ENCODE results near the gene CDKAL1.

Gene CDKAL1

DNA sequence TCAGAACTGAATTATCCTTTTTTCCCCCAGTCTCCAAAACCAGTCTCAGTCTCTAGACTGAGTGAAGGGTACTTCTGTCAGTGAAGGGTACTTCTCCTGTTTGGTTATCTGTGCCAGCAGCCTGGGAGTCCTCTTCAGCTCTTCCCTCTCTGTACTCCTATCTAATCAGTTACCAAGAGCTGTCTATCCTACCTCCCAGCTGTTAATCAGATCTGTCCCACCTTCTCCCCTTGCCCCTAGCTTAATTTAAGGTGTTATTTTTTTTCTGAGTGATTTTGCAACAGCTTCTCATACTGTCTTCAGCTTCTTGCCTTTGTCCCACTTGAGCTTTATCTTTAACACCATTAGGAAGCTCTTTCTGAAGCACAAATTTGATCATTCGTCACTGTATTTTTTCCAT, 567.4 kb downstream of the CDKAL1 start:
- H3K4me3 ChIP-seq (ENCODE audit: control insufficient read depth in 1 of 7, extremely low read depth in 1 of 7, insufficient read depth in 4 of 7, low read depth in 2 of 7, low read length in 6 of 7), result no peak overlapping the region
- POLR2A ChIA-PET, result no interaction called here
- CTCF ChIA-PET, result no interaction called here
- no peak overlapping the region for H3K27ac ChIP-seq (ENCODE audit: insufficient read depth in 1 of 2, low read depth in 1 of 2, low read length in 2 of 2, poor library complexity in 1 of 2, severe bottlenecking in 2 of 2)
- DNase-seq, result peak; percentile 12 to 73 (median 46)
- WGBS (ENCODE audit: insufficient coverage), result 93% methylated on average over 1 of the region's 1 CpG
- H3K36me3 ChIP-seq (ENCODE audit: control insufficient read depth in 4 of 4, insufficient read depth in 4 of 4, low read length in 3 of 4), result no peaks in the 10 kb centered on the region
- H3K9me3 ChIP-seq (ENCODE audit: control extremely low read depth in 1 of 5, control insufficient read depth in 4 of 5, insufficient read depth in 2 of 5, low read depth in 1 of 5, low read length in 4 of 5), result no peaks in the 10 kb centered on the region
- H3K27me3 ChIP-seq (replicated peaks in 2 of 5; ENCODE audit: control insufficient read depth in 4 of 5, insufficient read depth in 5 of 5, low read length in 4 of 5), result no peaks in the 10 kb centered on the region
- peaks cover 0 to 11% (median 7%) of the 10 kb centered on the region in 4 experiments for H3K4me1 ChIP-seq (ENCODE audit: control extremely low read depth in 1 of 4, control insufficient read depth in 4 of 4, insufficient read depth in 4 of 4, low read length in 3 of 4)

DNA sequence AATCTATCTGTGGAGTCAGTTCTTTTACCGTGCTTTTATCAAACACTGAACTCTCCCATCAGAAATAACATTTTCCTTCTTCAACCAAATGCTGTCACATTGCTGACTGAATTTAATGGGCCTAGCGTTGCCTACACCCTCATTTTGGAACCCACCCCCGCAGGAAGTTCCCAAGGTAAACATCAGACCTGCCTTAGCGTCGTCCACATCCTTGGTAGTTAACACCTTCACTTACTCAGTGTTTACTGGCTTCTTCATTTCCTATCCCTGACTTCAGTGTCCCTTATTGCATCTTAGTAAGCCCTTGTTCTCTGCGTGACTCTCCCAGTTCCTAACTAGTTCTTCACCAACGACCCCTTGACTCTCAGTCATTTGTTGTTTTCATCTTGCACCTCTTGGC, 567.9 kb downstream of the CDKAL1 start:
- CTCF ChIA-PET, result no interaction called here
- POLR2A ChIA-PET, result no interaction called here
- no peak overlapping the region for H3K4me3 ChIP-seq (ENCODE audit: control insufficient read depth in 1 of 7, extremely low read depth in 1 of 7, insufficient read depth in 4 of 7, low read depth in 2 of 7, low read length in 6 of 7)
- H3K9me3 ChIP-seq (ENCODE audit: control extremely low read depth in 1 of 5, control insufficient read depth in 4 of 5, insufficient read depth in 2 of 5, low read depth in 1 of 5, low read length in 4 of 5), result no peaks in the 10 kb centered on the region
- peaks cover 0 to 11% (median 7%) of the 10 kb centered on the region in 4 experiments for H3K4me1 ChIP-seq (ENCODE audit: control extremely low read depth in 1 of 4, control insufficient read depth in 4 of 4, insufficient read depth in 4 of 4, low read length in 3 of 4)
- DNase-seq, result no peak
- H3K27me3 ChIP-seq (replicated peaks in 2 of 5; ENCODE audit: control insufficient read depth in 4 of 5, insufficient read depth in 5 of 5, low read length in 4 of 5), result no peaks in the 10 kb centered on the region
- no peak overlapping the region for H3K27ac ChIP-seq (ENCODE audit: insufficient read depth in 1 of 2, low read depth in 1 of 2, low read length in 2 of 2, poor library complexity in 1 of 2, severe bottlenecking in 2 of 2)
- 84% methylated on average over 7 of the region's 7 CpGs for WGBS (ENCODE audit: insufficient coverage)
- no peaks in the 10 kb centered on the region for H3K36me3 ChIP-seq (ENCODE audit: control insufficient read depth in 4 of 4, insufficient read depth in 4 of 4, low read length in 3 of 4)

DNA sequence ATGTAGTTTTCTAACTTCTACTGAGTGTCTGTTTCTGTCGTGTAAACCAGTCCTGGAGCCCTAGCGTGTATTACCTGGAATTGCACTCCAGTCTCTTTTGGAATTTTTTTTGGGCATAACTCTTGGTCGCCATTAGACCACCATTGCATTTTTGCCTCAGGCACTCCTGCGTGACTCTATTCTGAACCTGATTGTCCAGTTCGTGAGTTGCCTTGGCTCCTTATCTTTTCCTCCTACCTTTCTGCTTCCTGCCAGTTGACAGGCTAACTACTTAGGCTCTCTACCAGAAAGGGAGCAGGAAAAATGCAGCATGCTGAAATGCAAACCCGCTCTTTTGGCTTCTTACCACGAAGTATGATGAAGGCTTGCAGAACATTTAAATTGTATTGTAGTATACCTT, 568.4 kb downstream of the CDKAL1 start:
- POLR2A ChIA-PET, result no interaction called here
- CTCF ChIA-PET, result no interaction called here
- 91% methylated on average over 5 of the region's 7 CpGs for WGBS (ENCODE audit: insufficient coverage)

DNA sequence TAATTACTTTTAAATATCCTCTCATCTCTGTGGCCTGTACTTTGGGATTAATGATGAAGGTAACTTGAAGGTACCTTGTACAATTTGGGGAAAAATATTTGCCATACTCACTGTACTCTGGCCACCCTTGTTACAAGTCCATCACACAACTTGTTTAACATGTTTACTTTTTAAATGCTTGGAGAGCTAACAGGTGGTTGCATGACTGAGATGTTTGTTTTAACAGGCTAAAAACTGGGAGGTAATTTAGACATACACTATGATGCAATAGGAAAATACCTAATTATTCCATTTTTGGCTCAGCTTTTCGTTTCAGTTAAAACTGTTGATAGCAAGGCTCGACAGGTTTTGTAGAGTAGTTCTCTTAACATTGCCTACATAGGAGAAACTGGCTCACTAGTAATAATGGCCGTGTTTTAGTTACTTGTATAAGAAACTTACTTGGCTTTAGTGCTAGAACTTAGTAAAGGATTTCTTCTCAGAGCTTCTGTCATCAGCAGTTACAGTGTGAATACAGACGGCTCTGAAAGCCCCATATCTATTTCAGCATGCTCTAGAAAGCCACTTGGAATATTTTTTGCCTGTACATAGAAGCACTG, 569.5 kb downstream of the CDKAL1 start:
- DNase-seq, result no peak
- WGBS (ENCODE audit: insufficient coverage), result 100% methylated on average over 1 of the region's 4 CpGs
- CTCF ChIA-PET, result no interaction called here
- Histone ChIP-seq H3K27me3 (replicated peaks in 2 of 5; ENCODE audit: control insufficient read depth in 4 of 5, insufficient read depth in 5 of 5, low read length in 4 of 5) (no peaks in the 10 kb centered on the region), H3K27ac (ENCODE audit: insufficient read depth in 1 of 2, low read depth in 1 of 2, low read length in 2 of 2, poor library complexity in 1 of 2, severe bottlenecking in 2 of 2) (no peak overlapping the region), H3K4me1 (ENCODE audit: control extremely low read depth in 1 of 4, control insufficient read depth in 4 of 4, insufficient read depth in 4 of 4, low read length in 3 of 4) (peaks cover 0 to 11% (median 7%) of the 10 kb centered on the region in 4 experiments), H3K36me3 (ENCODE audit: control insufficient read depth in 4 of 4, insufficient read depth in 4 of 4, low read length in 3 of 4) (no peaks in the 10 kb centered on the region), H3K9me3 (ENCODE audit: control extremely low read depth in 1 of 5, control insufficient read depth in 4 of 5, insufficient read depth in 2 of 5, low read depth in 1 of 5, low read length in 4 of 5) (no peaks in the 10 kb centered on the region), H3K4me3 (ENCODE audit: control insufficient read depth in 1 of 7, extremely low read depth in 1 of 7, insufficient read depth in 4 of 7, low read depth in 2 of 7, low read length in 6 of 7) (no peak overlapping the region)
- POLR2A ChIA-PET, result no interaction called here

More for the DNA sequence above, 568.4 kb downstream of the CDKAL1 start:
- H3K27me3 ChIP-seq (replicated peaks in 2 of 5; ENCODE audit: control insufficient read depth in 4 of 5, insufficient read depth in 5 of 5, low read length in 4 of 5), result no peaks in the 10 kb centered on the region
- H3K27ac ChIP-seq (ENCODE audit: insufficient read depth in 1 of 2, low read depth in 1 of 2, low read length in 2 of 2, poor library complexity in 1 of 2, severe bottlenecking in 2 of 2), result no peak overlapping the region
- no peaks in the 10 kb centered on the region for H3K9me3 ChIP-seq (ENCODE audit: control extremely low read depth in 1 of 5, control insufficient read depth in 4 of 5, insufficient read depth in 2 of 5, low read depth in 1 of 5, low read length in 4 of 5)
- peaks cover 0 to 11% (median 7%) of the 10 kb centered on the region in 4 experiments for H3K4me1 ChIP-seq (ENCODE audit: control extremely low read depth in 1 of 4, control insufficient read depth in 4 of 4, insufficient read depth in 4 of 4, low read length in 3 of 4)
- no peak overlapping the region for H3K4me3 ChIP-seq (ENCODE audit: control insufficient read depth in 1 of 7, extremely low read depth in 1 of 7, insufficient read depth in 4 of 7, low read depth in 2 of 7, low read length in 6 of 7)
- no peaks in the 10 kb centered on the region for H3K36me3 ChIP-seq (ENCODE audit: control insufficient read depth in 4 of 4, insufficient read depth in 4 of 4, low read length in 3 of 4)
- no peak for DNase-seq

DNA sequence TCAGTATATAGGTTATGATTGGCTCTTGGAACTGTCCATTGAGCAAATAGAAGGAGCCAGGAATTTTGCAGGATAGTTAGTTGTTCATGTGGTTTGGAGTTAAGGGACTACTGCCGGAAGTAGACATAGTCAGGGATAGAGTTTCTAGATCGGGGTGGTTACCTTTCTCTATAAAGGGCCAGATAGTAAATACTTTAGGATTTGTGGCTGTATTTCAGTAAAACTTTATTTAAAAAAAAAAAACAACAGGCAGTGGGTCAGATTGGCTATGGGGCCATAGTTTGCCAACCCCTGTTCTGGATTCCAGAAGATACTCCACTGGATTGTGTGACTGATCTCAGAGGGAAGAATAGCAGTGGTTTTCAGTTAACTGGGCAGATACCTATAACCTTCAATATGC, 570.0 kb downstream of the CDKAL1 start:
- H3K27ac ChIP-seq (ENCODE audit: insufficient read depth in 1 of 2, low read depth in 1 of 2, low read length in 2 of 2, poor library complexity in 1 of 2, severe bottlenecking in 2 of 2), result no peak overlapping the region
- CTCF ChIA-PET, result no interaction called here
- no CpG with 5 or more reads among the region's 2 CpGs for WGBS (ENCODE audit: insufficient coverage)
- no peaks in the 10 kb centered on the region for H3K36me3 ChIP-seq (ENCODE audit: control insufficient read depth in 4 of 4, insufficient read depth in 4 of 4, low read length in 3 of 4)
- H3K4me3 ChIP-seq (ENCODE audit: control insufficient read depth in 1 of 7, extremely low read depth in 1 of 7, insufficient read depth in 4 of 7, low read depth in 2 of 7, low read length in 6 of 7), result no peak overlapping the region
- no peaks in the 10 kb centered on the region for H3K9me3 ChIP-seq (ENCODE audit: control extremely low read depth in 1 of 5, control insufficient read depth in 4 of 5, insufficient read depth in 2 of 5, low read depth in 1 of 5, low read length in 4 of 5)
- POLR2A ChIA-PET, result interaction anchor here (0.7 kb wide), 1 partner anchor 890 kb away, joined by 3 read pairs; no protein-coding TSS in a partner anchor
- no peak for DNase-seq
- H3K27me3 ChIP-seq (replicated peaks in 2 of 5; ENCODE audit: control insufficient read depth in 4 of 5, insufficient read depth in 5 of 5, low read length in 4 of 5), result no peaks in the 10 kb centered on the region
- peaks cover 0 to 11% (median 7%) of the 10 kb centered on the region in 4 experiments for H3K4me1 ChIP-seq (ENCODE audit: control extremely low read depth in 1 of 4, control insufficient read depth in 4 of 4, insufficient read depth in 4 of 4, low read length in 3 of 4)

DNA sequence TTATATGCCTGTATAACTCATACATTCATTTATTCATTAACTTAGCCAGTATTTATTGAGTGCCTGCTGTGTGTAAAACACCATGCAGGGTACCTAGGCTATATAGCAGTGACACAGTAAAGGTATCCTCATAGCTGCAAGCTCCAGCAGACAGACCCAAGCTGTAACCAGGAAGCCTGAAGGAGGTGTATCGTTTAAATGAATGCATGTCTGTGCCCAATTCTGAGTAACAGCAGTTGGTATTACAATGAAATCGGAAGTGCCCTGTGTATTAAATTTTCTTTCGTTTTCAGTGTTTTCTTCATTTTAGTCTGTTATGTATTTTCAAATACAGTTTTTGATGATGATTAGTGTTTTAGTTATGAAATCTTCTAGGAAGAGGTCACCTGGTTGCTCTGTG, 573.5 kb downstream of the CDKAL1 start:
- CTCF ChIA-PET, result interaction anchor here (1.0 to 1.2 kb wide), 2 partner anchors 12 to 70 kb away, joined by 3 read pairs; no protein-coding TSS in a partner anchor
- Histone ChIP-seq H3K4me3 (ENCODE audit: control insufficient read depth in 1 of 7, extremely low read depth in 1 of 7, insufficient read depth in 4 of 7, low read depth in 2 of 7, low read length in 6 of 7) (no peak overlapping the region), H3K36me3 (ENCODE audit: control insufficient read depth in 4 of 4, insufficient read depth in 4 of 4, low read length in 3 of 4) (no peaks in the 10 kb centered on the region)

DNA sequence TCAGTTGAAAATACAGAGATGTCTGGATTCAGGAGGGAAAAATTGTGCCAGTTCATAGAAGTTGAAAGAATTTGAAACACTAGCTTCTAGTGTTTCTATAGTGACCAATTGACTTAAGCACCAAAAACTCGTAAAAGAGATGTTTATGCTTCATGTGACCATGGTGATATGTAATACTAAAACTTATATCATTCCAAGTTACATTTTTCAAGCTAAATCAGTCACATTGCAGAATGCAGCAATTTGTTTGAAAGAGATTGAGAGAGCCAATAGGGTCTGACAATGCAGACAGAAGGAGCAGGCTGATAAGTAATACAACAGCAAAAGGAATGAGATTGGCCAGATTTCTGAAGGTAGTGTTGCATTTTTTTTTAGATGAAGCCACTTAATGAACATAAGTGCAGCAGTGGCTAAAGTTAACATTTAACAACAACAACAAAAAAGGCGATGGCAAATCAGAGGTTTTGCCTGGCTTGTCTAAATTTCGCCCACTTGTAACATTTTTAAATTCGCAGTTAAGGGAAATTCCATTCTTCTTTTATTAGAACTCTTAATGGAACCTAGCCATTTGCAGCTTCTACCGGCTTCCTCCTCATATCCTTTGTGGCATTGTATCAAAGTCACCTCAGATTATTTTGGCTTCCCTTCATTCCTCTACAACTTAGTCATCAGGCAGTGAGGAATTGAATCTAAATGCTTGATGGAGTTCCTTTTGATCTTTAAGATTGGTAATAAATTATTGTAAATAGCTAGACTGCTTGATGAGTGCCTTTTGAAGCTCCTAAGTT, 575.3 kb downstream of the CDKAL1 start:
- ChIA-PET CTCF (no interaction called here), POLR2A (interaction anchor here (0.6 to 0.7 kb wide), 2 partner anchors 177 to 897 kb away, joined by 4 read pairs; no protein-coding TSS in a partner anchor)
- Histone ChIP-seq H3K27ac (ENCODE audit: insufficient read depth in 1 of 2, low read depth in 1 of 2, low read length in 2 of 2, poor library complexity in 1 of 2, severe bottlenecking in 2 of 2) (no peak overlapping the region), H3K4me1 (ENCODE audit: control extremely low read depth in 1 of 4, control insufficient read depth in 4 of 4, insufficient read depth in 4 of 4, low read length in 3 of 4) (peaks cover 0 to 8% (median 2%) of the 10 kb centered on the region in 4 experiments), H3K4me3 (ENCODE audit: control insufficient read depth in 1 of 7, extremely low read depth in 1 of 7, insufficient read depth in 4 of 7, low read depth in 2 of 7, low read length in 6 of 7) (peak overlapping the region in 1 of 7 experiments; percentile 12), H3K27me3 (replicated peaks in 2 of 5; ENCODE audit: control insufficient read depth in 4 of 5, insufficient read depth in 5 of 5, low read length in 4 of 5) (no peaks in the 10 kb centered on the region), H3K9me3 (ENCODE audit: control extremely low read depth in 1 of 5, control insufficient read depth in 4 of 5, insufficient read depth in 2 of 5, low read depth in 1 of 5, low read length in 4 of 5) (no peaks in the 10 kb centered on the region), H3K36me3 (ENCODE audit: control insufficient read depth in 4 of 4, insufficient read depth in 4 of 4, low read length in 3 of 4) (no peaks in the 10 kb centered on the region)
- 16% methylated on average over 4 of the region's 5 CpGs for WGBS (ENCODE audit: insufficient coverage)
- peak; percentile 39 to 85 (median 73) for DNase-seq

More for the DNA sequence above, 573.5 kb downstream of the CDKAL1 start:
- no peaks in the 10 kb centered on the region for H3K9me3 ChIP-seq (ENCODE audit: control extremely low read depth in 1 of 5, control insufficient read depth in 4 of 5, insufficient read depth in 2 of 5, low read depth in 1 of 5, low read length in 4 of 5)
- DNase-seq, result no peak
- POLR2A ChIA-PET, result no interaction called here
- no peaks in the 10 kb centered on the region for H3K27me3 ChIP-seq (replicated peaks in 2 of 5; ENCODE audit: control insufficient read depth in 4 of 5, insufficient read depth in 5 of 5, low read length in 4 of 5)
- H3K4me1 ChIP-seq (ENCODE audit: control extremely low read depth in 1 of 4, control insufficient read depth in 4 of 4, insufficient read depth in 4 of 4, low read length in 3 of 4), result peaks cover 0 to 8% (median 2%) of the 10 kb centered on the region in 4 experiments
- 100% methylated on average over 3 of the region's 3 CpGs for WGBS (ENCODE audit: insufficient coverage)
- no peak overlapping the region for H3K27ac ChIP-seq (ENCODE audit: insufficient read depth in 1 of 2, low read depth in 1 of 2, low read length in 2 of 2, poor library complexity in 1 of 2, severe bottlenecking in 2 of 2)

Measured in common myeloid progenitor, CD34-positive (primary cell).